ENCODE measurements around the gene PALM.
A peak's percentile ranks its signal among the peaks of the same experiment; 100 is the strongest.

Gene PALM

DNA sequence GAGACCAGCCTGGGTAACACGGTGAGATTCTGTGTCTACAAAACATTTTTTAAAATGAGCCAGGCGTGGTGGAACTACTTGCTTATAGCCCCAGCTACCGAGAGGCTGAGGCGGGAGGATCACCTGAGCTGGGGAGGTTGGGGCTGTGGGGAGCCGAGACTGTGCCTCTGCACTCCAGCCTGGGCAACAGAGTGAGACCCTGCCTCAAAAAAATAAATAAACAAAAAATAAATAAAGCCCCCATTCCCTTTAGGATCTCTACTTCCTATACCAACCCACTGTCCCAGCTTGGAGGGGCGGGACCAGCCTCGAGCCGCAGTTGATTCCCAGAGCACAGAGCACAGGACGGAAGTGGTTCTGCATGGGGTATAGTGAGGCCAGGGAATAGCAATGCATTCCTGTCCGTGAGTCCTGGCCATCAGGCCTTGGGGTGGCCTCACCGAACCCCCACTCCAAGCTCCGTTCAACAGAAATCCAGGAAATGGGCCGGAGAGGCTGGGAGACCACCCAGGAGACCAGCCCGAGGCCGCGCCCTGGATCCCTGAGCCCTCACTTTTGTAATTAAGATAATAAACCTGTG lies 83.7 kb downstream of the PALM start:
- Histone ChIP-seq H3K36me3 (ENCODE audit: low read depth) (no peaks in the 10 kb centered on the region), H3K27ac (ENCODE audit: poor library complexity, severe bottlenecking) (peak overlapping the region; percentile 65), H3K27me3 (ENCODE audit: insufficient read depth, poor library complexity, severe bottlenecking) (no peaks in the 10 kb centered on the region), H3K4me3 (ENCODE audit: severe bottlenecking) (no peak overlapping the region), H3K9me3 (ENCODE audit: severe bottlenecking) (no peaks in the 10 kb centered on the region), H3K4me1 (ENCODE audit: insufficient read depth, poor library complexity, severe bottlenecking) (peaks cover 6% of the 10 kb centered on the region)
- no peak for DNase-seq (ENCODE audit: low spot score)
- TF ChIP-seq, protein P1, sequence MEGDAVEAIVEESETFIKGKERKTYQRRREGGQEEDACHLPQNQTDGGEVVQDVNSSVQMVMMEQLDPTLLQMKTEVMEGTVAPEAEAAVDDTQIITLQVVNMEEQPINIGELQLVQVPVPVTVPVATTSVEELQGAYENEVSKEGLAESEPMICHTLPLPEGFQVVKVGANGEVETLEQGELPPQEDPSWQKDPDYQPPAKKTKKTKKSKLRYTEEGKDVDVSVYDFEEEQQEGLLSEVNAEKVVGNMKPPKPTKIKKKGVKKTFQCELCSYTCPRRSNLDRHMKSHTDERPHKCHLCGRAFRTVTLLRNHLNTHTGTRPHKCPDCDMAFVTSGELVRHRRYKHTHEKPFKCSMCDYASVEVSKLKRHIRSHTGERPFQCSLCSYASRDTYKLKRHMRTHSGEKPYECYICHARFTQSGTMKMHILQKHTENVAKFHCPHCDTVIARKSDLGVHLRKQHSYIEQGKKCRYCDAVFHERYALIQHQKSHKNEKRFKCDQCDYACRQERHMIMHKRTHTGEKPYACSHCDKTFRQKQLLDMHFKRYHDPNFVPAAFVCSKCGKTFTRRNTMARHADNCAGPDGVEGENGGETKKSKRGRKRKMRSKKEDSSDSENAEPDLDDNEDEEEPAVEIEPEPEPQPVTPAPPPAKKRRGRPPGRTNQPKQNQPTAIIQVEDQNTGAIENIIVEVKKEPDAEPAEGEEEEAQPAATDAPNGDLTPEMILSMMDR (IDR thresholded peaks at IDR 0.05; ENCODE audit: poor library complexity, severe bottlenecking), result no peak
- ATAC-seq (ENCODE audit: low read depth), result no peak

DNA sequence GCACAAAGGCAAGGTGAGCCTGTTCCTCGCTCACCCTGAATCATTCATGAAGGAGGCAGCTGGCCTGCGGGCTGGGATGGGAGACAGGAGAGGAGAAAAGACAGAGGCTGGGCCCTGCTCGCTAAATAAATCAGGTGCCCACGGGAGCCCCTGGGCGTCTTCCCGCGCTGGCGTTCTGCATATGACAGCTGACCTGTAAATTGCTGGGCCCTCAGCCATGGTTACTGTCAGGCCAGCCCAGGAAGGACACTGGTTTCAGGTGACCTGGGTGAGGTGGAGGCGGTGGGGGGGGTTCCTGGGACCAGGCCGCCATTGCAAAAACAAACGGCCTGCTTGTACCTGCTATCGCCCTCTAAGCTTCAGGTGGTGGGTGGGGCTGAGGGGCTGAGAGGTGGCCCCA lies 85.1 kb downstream of the PALM start:
- H3K4me3 ChIP-seq (ENCODE audit: severe bottlenecking), result no peak overlapping the region
- H3K9me3 ChIP-seq (ENCODE audit: severe bottlenecking), result no peaks in the 10 kb centered on the region
- no peak for ATAC-seq (ENCODE audit: low read depth)
- H3K36me3 ChIP-seq (ENCODE audit: low read depth), result peaks cover 9% of the 10 kb centered on the region
- TF ChIP-seq, protein P1 (IDR thresholded peaks at IDR 0.05; ENCODE audit: poor library complexity, severe bottlenecking), result no peak
- H3K4me1 ChIP-seq (ENCODE audit: insufficient read depth, poor library complexity, severe bottlenecking), result peaks cover 5% of the 10 kb centered on the region
- no peaks in the 10 kb centered on the region for H3K27me3 ChIP-seq (ENCODE audit: insufficient read depth, poor library complexity, severe bottlenecking)
- H3K27ac ChIP-seq (ENCODE audit: poor library complexity, severe bottlenecking), result no peak overlapping the region
- no peak for DNase-seq (ENCODE audit: low spot score)

DNA sequence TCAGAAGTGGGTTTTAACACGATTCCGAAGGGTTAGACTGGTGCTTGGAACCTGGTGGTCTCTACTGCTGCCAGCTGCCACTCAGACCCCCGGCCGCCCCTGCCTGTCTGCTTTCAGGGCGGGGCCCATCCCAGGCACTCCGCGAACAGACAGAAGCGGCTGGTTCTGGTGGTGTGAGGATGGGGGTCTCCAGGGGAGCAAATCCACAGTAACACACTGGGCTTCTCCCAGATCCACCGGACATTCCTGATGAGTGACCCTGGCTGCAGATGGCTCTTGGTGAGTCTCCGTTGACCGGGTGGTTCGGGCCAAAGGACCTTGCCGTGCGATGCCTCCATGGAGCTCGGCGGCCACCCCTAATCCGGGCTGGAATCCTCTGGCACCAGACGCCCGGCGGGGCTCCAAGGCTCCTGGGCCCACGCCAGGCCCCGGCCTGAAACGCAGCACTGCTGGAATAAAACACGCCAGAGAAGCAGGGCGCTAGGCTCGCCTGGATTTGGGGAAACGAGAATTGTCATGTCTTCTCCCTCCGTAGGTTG lies 86.4 kb downstream of the PALM start:
- DNase-seq (ENCODE audit: low spot score), result no peak
- no peak for ATAC-seq (ENCODE audit: low read depth)
- H3K4me1 ChIP-seq (ENCODE audit: insufficient read depth, poor library complexity, severe bottlenecking), result no peaks in the 10 kb centered on the region
- peaks cover 22% of the 10 kb centered on the region for H3K36me3 ChIP-seq (ENCODE audit: low read depth)
- no peak overlapping the region for H3K4me3 ChIP-seq (ENCODE audit: severe bottlenecking)
- H3K27me3 ChIP-seq (ENCODE audit: insufficient read depth, poor library complexity, severe bottlenecking), result no peaks in the 10 kb centered on the region
- TF ChIP-seq, protein P1 (IDR thresholded peaks at IDR 0.05; ENCODE audit: poor library complexity, severe bottlenecking), result no peak
- H3K27ac ChIP-seq (ENCODE audit: poor library complexity, severe bottlenecking), result no peak overlapping the region
- no peaks in the 10 kb centered on the region for H3K9me3 ChIP-seq (ENCODE audit: severe bottlenecking)

GRCh38 chr19:795691-796581 lies 87.2 kb downstream of the PALM start:
- DNase-seq (ENCODE audit: low spot score) (no peak), ATAC-seq (ENCODE audit: low read depth) (no peak)
- no peaks in the 10 kb centered on the region for H3K9me3 ChIP-seq (ENCODE audit: severe bottlenecking)
- TF ChIP-seq, protein P1 (IDR thresholded peaks at IDR 0.05; ENCODE audit: poor library complexity, severe bottlenecking), result no peak
- no peaks in the 10 kb centered on the region for H3K27me3 ChIP-seq (ENCODE audit: insufficient read depth, poor library complexity, severe bottlenecking)
- peak overlapping the region; percentile 89 for H3K27ac ChIP-seq (ENCODE audit: poor library complexity, severe bottlenecking)
- peaks cover 7% of the 10 kb centered on the region for H3K4me1 ChIP-seq (ENCODE audit: insufficient read depth, poor library complexity, severe bottlenecking)
- peak overlapping the region; percentile 55 for H3K4me3 ChIP-seq (ENCODE audit: severe bottlenecking)
- H3K36me3 ChIP-seq (ENCODE audit: low read depth), result peaks cover 30% of the 10 kb centered on the region
